ENCODE results near the gene NTSR1.

The NTSR1 gene

DNA sequence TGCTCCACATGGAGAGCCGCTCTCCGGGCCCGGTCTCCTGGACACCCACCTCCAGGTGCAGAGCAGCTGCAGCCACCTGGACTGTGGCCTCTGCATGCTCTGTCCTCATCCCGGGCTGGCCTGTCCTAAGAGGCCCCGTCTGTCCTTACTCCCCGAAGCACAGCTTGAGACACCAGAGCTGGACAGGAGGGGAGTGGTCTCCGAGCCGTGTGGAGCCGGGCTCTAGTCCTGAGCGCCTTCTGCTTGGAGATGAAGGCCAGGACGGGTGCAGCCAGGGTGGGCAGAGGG lies 6.7 kb upstream of the NTSR1 start:
- no peak overlapping the region for H3K4me3 ChIP-seq (replicated peaks; ENCODE audit: low read depth, low read length)
- TF ChIP-seq, protein P1, sequence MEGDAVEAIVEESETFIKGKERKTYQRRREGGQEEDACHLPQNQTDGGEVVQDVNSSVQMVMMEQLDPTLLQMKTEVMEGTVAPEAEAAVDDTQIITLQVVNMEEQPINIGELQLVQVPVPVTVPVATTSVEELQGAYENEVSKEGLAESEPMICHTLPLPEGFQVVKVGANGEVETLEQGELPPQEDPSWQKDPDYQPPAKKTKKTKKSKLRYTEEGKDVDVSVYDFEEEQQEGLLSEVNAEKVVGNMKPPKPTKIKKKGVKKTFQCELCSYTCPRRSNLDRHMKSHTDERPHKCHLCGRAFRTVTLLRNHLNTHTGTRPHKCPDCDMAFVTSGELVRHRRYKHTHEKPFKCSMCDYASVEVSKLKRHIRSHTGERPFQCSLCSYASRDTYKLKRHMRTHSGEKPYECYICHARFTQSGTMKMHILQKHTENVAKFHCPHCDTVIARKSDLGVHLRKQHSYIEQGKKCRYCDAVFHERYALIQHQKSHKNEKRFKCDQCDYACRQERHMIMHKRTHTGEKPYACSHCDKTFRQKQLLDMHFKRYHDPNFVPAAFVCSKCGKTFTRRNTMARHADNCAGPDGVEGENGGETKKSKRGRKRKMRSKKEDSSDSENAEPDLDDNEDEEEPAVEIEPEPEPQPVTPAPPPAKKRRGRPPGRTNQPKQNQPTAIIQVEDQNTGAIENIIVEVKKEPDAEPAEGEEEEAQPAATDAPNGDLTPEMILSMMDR (IDR thresholded peaks at IDR 0.05; ENCODE audit: low read length, missing control alignments): no peak
- no peak for DNase-seq (ENCODE audit: low read depth)

DNA sequence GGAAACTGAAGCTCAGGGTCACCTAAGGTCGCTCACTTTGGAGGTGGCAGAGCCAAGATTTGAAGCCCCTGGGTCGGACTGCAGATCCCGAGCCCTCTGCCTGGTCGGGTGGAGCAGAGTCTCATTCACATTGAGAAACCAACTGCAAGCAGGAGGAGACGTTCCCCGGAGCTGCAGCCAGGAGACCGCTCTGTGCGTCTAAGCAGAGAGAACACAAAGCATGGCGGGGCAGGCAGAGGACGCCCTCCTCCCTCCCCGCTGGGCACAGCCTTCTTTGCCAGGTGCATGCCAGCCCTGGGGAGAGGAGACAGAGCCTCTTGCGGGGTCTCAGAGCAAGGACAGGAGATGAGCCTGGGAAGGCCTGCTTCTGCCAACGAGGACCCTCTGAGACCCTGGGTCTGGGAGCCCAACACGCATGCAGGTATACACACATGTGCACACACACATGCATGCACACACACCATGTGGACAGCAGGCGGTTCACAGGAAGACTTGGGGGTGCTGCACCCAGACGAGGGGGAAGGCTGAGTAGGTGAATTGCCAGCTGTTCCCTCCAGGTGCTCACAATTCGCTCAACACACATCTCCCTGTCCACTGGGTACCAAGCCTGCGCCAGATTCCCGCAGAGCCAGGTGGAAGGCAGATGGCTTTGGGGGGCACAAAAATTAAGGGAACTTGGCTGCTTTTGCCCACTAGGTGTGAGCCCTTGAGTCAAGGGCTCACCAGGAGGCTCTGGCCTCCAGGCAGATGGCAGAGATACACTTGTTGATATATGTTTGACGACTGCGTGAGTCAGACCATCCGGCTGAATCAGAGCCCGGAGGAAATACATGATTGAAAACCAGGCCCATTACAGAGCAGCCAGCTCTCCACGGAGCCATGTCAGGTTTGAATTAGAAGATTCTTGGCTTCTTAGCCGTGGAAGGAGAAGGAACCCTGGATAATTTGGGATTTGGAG lies 5.5 kb upstream of the NTSR1 start:
- H3K4me3 ChIP-seq (replicated peaks; ENCODE audit: low read depth, low read length): no peak overlapping the region
- peak; percentile 81 for DNase-seq (ENCODE audit: low read depth)

DNA sequence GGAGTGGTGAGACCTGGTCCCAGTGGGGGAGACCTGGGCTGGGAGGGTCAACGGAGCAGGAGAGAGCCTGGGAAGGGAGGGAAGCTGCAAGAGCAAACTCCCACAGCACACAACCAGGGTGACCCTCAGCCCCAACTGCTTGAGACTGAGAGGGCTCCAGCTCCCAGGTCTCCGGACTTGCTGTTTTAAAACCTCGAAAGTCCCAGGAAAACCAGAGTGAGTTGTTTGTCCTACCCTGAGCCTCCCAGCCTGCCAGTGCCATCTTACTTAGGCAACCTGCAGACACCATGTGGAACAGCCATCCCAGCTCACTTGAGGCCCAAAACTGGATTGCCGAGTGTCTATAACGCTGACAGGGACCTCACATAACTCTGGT lies 4.8 kb upstream of the NTSR1 start:
- TF ChIP-seq, protein P1 (IDR thresholded peaks at IDR 0.05; ENCODE audit: low read length, missing control alignments): no peak
- DNase-seq (ENCODE audit: low read depth): no peak
- no peak overlapping the region for H3K4me3 ChIP-seq (replicated peaks; ENCODE audit: low read depth, low read length)

More for the DNA sequence above, 5.5 kb upstream of the NTSR1 start:
- TF ChIP-seq, protein P1 (IDR thresholded peaks at IDR 0.05; ENCODE audit: low read length, missing control alignments): peak; percentile 38

DNA sequence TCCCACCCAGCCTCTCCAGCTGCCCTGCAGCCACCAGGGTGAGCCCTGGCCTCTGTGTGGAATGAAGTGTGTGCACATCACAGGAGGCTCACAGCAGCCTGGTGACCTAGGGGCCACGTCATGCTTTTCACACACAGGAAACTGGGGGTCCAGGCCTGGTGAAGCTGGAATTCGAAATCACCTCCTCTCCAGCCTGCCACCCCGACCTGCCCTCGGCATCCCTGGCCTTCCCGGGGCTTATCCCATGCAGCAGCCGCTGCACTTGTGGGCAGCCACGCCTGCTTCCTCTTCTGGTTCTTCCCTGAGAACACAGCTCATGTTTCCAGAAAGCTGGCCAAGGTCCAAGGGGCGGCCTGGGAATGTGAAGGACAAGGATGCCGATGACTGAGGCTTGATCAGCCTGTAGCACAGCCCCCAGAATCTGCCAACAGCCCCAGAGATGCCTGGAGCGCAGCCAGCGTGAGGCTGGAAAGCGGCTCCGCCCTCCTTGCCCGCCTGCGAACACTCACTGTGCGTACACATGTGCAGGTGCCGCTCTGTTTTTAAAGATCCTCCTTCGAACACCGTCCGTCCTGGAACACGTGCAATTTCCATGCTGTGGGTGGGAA lies 4.2 kb upstream of the NTSR1 start:
- TF ChIP-seq, protein P1 (IDR thresholded peaks at IDR 0.05; ENCODE audit: low read length, missing control alignments): peak; percentile 13
- no peak overlapping the region for H3K4me3 ChIP-seq (replicated peaks; ENCODE audit: low read depth, low read length)
- peak; percentile 92 for DNase-seq (ENCODE audit: low read depth)

DNA sequence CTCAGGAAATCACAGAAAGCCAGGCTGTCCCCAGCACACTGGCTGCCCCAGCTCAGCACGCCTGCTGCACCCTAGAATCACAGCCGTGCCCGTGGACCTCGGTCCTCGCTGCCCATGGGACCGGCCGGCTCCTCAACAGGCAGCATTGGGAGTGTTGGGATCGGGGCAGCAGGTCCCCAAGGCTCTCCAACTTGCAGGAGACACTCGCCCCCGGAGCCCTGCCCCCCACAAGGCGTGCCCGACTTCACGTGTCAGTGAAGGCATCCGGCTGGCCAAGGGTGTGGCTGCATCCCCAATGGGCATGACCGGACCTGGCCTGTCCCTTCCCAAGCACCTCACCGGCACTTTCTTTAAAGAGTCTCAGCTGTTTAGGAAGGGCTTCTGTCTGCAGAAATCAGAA lies 3.0 kb upstream of the NTSR1 start:
- no peak for DNase-seq (ENCODE audit: low read depth)
- TF ChIP-seq, protein P1 (IDR thresholded peaks at IDR 0.05; ENCODE audit: low read length, missing control alignments): no peak

DNA sequence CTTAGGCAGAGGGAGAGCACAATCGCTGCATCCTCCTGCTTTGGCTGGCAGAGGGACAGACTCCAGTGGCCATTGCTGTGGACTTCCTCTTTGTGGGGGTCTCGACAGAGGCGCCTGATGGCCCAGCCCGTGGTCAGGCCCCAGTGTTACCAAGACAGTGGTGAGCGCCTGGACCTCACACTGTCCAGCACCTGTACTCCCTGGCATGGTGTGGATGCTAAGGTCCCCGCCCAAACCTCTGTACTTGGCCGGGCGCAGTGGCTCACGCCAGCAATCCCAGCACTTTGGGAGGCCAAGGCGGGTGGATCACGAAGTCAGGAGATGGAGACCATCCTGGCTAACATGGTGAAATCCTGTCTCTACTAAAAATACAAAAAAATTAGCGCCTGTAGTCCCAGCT lies 2.3 kb upstream of the NTSR1 start:
- H3K4me3 ChIP-seq (replicated peaks; ENCODE audit: low read depth, low read length): no peak overlapping the region
- DNase-seq (ENCODE audit: low read depth): no peak
- TF ChIP-seq, protein P1 (IDR thresholded peaks at IDR 0.05; ENCODE audit: low read length, missing control alignments): no peak

More for the DNA sequence above, 3.0 kb upstream of the NTSR1 start:
- H3K4me3 ChIP-seq (replicated peaks; ENCODE audit: low read depth, low read length): no peak overlapping the region
